GM12878 (cell line): ENCODE measurements around the gene SORBS1.

Experiments used
- BRCA1 ChIP-seq: IDR thresholded peaks from 2 replicates; pipeline ENCODE4 v1.6.1; 2011; ENCODE audit warnings: low read depth, low read length, improper control_type of control experiment
- KLF5 ChIP-seq: fragments of 450-650 bp; IDR thresholded peaks from 2 replicates; pipeline ENCODE4 v1.6.1; 2014; ENCODE audit warnings: mild to moderate bottlenecking; ENCODE audit not compliant: partially characterized antibody
- MLLT1 ChIP-seq: fragments of 450-650 bp; IDR thresholded peaks from 2 replicates; pipeline ENCODE4 v1.6.1; 2016; ENCODE audit warnings: mild to moderate bottlenecking
- NFYB ChIP-seq: IDR thresholded peaks from 2 replicates; pipeline ENCODE4 v1.6.1; 2011; ENCODE audit warnings: low read depth, mild to moderate bottlenecking, low read length, improper control_type of control experiment, moderate library complexity; ENCODE audit not compliant: insufficient read depth
- USF2 ChIP-seq: IDR thresholded peaks from 2 replicates; pipeline ENCODE4 v1.6.1; 2011; ENCODE audit warnings: low read depth, low read length, improper control_type of control experiment, borderline replicate concordance
- TF ChIP-seq, protein P1 (sequence below): IDR thresholded peaks from 2 replicates; pipeline ENCODE4 v1.6.1; 2011; ENCODE audit warnings: borderline replicate concordance, low read depth, mild to moderate bottlenecking, moderate library complexity, low read length; ENCODE audit not compliant: insufficient read depth, poor library complexity, severe bottlenecking
- TF ChIP-seq, protein P2 (sequence below): IDR thresholded peaks from 2 replicates; pipeline ENCODE4 v1.6.1; 2011; ENCODE audit warnings: borderline replicate concordance, low read depth, mild to moderate bottlenecking, moderate library complexity, mixed read lengths, low read length; ENCODE audit not compliant: insufficient read depth; ENCODE audit errors: extremely low read length

DNA sequence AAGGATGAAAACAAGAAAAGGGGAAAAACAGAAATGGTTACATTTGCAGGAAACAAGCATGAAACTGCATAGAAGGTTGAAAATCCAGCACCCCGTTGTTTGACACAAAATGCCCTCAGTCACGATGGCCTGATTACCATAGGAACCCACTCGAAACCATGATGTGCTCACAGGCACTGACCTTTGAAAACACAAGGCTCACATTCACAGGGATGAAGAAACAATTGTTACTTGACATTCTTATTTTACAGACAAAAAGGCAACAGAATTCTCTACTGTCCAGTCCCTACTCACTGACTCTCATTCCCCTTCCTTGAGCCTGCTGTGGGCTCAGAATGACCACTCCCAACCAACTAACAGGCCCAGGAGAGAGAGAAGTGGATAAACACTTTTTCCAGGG is 138.9 kb downstream of the SORBS1 start:
- TF ChIP-seq MLLT1 (no peak), KLF5 (no peak), NFYB (no peak), USF2 (no peak), BRCA1 (no peak)
- TF ChIP-seq, protein P1, sequence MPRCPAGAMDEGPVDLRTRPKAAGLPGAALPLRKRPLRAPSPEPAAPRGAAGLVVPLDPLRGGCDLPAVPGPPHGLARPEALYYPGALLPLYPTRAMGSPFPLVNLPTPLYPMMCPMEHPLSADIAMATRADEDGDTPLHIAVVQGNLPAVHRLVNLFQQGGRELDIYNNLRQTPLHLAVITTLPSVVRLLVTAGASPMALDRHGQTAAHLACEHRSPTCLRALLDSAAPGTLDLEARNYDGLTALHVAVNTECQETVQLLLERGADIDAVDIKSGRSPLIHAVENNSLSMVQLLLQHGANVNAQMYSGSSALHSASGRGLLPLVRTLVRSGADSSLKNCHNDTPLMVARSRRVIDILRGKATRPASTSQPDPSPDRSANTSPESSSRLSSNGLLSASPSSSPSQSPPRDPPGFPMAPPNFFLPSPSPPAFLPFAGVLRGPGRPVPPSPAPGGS: no peak
- TF ChIP-seq, protein P2, sequence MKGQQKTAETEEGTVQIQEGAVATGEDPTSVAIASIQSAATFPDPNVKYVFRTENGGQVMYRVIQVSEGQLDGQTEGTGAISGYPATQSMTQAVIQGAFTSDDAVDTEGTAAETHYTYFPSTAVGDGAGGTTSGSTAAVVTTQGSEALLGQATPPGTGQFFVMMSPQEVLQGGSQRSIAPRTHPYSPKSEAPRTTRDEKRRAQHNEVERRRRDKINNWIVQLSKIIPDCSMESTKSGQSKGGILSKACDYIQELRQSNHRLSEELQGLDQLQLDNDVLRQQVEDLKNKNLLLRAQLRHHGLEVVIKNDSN: no peak
